Measurements from ENCODE around the gene PRKAB2.
"Not testable (repeated sequence)": the region's sequence is repeated elsewhere in the genome, so short reads cannot be mapped to it uniquely, and the experiment has no call there.

PRKAB2 gene

DNA sequence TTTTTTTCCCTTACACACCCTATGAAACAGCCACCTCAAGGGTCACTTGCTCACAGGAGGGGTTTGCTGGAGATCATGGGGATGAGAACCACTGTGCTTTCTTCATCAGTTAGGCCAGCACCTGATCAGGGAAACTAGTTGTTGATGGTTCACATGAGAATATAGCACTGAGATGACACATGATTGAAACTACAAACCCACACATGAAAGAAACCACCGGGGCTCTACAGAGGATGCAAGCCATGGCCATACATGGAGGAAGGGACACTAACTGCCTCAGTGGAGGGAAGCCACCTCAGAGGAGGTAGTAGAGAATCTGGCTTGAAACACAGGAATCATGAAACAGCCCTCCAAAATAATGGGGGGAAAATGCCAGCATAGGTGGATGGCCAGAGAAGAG lies 63.2 kb downstream of the PRKAB2 start:
- no peak for DNase-seq

DNA sequence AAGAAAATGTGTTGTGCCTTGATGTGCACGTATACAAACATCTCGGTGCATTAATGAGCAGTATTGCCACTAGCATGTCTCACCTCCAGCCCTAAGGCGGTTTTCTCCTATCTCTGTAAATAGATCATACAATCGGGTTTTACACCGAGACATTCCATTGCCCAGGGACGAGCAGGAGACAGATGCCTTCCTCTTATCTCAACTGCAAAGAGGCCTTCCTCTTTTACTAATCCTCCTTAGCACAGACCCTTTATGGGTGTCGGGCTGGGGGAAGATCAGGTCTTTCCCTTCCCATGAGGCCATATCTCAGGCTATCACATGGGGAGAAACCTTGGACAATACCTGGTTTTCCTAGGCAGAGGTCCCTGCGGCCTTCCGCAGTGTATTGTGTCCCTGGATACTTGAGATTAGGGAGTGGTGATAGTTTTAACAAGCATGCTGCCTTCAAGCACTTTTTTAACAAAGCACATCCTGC lies 65.8 kb downstream of the PRKAB2 start:
- not testable (repeated sequence) for DNase-seq

DNA sequence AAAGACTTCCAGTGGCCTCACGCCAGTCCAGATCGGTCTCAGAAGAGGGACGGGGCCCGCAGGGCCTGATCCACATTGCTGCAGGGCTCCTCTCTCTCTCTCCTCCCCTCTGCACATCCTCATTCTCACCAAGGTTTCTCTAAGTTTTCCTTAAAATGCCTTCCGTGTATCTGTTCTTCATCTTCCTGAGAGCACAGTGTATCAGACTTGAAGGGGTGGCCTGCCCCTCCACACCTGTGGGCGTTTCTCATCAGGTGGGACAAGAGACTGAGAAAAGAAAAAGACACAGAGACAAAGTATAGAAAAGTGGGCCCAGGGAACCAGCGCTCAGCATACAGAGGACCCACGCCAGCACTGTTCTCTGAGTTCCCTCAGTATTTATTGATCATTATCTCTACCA lies 66.4 kb downstream of the PRKAB2 start:
- no peak for DNase-seq
